ENCODE measurements around the gene COQ2. TPM values are rescaled to one million over a fixed set of nuclear protein-coding genes. Genes with fewer than 3 reads are reported as not detected.
"Not testable (repeated sequence)": the region's sequence is repeated elsewhere in the genome, so short reads cannot be mapped to it uniquely, and the experiment has no call there.

COQ2 gene
- total RNA-seq, 1 donor from 2014 or later = 23.7 TPM

DNA sequence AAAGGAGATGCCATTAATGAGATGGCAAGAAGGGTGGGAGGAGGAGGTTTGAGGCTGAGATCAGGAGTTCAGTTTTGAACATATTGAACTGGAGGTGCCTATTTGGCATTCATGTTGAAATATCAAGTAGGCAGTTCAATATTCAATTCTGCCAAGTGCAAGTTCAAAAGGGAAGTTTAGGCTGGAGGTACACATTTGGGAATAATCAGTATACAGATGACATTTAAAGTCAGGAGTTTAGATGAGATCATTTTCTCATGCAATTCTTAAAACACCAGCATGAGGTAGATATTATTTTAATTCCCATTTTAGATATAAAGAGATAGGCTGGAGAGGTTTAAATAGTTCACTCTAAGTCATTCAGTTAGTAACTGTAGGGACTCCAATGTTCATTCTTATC is 26.1 kb downstream of the COQ2 start:
- intact Hi-C loops (cut with DNase I) = no loop called here
- ATAC-seq (ENCODE audit: poor library complexity) (no peak), DNase-seq (no peak)

DNA sequence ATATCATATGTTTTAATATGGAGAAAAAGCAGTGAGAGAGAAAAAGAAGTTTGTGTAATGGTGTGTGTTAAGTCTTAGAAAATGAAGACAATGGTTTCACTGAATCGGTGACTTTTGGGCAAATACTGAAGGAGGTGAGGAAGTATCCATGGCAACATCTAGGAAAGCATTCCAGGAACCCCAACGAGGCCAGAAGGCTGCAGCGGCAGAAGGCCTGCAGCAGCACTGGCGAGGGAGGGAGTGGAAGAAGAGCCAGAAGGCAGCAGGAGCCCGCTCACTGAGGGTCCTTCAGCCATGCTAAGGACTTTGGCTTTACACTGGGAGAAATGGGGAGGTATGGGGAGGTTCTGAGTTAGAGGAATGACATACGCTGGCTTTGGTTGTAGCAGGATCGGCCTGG is 26.8 kb downstream of the COQ2 start:
- no peak for DNase-seq
- intact Hi-C loops (cut with DNase I) = no loop called here
- no peak for ATAC-seq (ENCODE audit: poor library complexity)

DNA sequence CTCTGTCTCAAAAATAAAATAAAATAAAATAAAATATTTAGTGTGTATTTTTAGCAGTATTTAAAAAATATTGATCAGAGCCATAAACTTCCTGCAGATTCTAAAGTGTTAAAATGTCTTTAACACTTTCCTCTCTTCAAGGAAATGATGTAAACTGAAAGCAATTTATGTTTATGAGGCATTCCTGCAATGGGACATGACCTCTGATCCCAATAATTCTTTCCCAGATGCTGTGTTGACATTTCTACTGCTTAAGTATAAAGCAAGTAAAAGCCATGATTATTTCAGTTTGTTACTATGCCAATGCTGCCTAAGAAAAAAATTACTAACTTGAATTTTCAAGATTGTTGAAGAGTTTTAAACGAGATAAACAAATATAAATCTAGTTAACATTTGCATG is 29.0 kb downstream of the COQ2 start:
- ATAC-seq (ENCODE audit: poor library complexity) (no peak), DNase-seq (no peak)
- intact Hi-C loops (cut with DNase I) = no loop called here

DNA sequence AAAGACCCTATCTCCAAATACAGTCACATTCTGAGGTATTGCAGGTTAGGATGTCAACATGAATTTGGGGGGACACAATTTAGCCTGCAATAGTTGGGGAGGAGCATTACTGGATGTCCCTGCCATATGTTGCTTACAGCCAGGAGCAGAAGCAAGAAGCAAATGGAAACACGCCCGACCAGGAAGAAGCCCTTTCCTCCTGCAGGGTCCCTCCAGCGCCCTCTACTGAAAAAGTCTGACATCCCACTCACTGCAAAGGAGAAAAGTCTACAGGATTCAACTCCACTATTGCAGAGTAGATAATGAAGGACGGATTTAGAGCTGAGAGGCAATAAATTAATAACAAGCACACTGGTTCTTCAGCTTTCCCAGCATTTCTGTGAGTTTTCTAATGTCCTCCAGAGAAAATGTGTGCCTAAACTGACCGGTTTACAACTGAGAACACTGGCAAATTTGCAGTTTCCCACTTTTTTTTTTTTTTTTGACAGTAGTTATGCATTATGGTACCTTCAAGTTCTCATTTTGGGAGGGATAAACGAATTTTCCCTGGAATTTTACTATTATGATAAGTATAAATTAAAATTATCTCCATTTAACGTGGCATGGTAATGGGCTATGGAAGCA is 31.7 kb downstream of the COQ2 start:
- intact Hi-C loops (cut with DNase I) = no loop called here
- ATAC-seq (ENCODE audit: poor library complexity) (peak; percentile 58), DNase-seq (no peak)

DNA sequence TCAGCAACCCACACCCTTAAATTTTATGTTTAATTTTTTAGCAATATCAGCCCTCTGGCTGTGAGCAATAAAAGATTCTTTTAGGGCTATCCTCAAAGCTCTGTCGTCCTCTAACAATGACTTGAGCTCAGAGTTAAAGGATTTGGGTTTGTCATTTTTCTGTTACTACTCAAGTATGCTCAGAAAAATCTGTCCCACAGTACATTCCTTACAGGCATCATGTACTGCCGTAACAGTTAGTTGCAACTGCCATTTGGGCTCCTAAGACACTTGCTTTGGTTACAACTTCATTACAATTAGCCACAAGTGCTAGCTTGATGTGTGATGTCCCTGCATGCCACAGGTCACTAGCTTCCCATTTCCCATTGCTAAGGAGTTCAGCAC is 33.2 kb downstream of the COQ2 start:
- intact Hi-C loops (cut with DNase I) = no loop called here
- DNase-seq (no peak), ATAC-seq (ENCODE audit: poor library complexity) (no peak)

DNA sequence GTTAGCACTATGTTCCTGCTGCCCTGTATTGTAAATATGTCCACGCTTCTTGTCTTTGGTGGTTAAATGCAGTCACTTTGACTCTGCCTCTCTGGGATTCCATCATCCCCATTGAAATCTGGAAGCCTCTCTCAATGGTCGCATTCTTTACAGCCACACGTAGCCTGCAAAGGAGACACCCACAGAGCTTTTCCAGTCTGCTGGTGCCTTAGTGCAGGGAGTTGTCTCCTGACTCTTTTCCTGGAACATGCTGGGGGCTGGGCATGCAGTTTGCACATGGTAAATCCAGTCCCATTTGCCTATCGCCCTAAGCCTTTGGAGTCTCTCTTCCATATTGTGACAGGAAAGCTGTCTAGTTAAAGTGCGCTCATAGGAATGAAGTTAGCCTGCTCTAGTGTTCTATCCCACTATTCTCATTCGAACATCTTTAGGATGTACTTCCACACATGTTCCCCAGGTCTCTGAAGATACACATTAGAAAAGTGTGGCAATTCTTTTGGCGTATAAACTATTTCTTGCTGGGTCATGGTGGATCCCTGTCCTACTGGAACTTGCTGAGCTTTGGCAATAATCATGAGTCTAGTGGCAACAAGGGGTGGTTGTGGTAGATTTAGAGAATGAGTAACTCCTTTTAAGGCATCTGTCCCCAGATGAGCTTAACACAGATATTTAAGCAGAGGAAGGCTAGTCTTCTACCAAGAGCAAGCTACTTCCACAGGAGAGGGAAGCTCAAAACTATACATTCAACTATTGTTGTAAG is 33.7 kb downstream of the COQ2 start:
- ATAC-seq (ENCODE audit: poor library complexity) (no peak), DNase-seq (no peak)
- intact Hi-C loops (cut with DNase I) = no loop called here

DNA sequence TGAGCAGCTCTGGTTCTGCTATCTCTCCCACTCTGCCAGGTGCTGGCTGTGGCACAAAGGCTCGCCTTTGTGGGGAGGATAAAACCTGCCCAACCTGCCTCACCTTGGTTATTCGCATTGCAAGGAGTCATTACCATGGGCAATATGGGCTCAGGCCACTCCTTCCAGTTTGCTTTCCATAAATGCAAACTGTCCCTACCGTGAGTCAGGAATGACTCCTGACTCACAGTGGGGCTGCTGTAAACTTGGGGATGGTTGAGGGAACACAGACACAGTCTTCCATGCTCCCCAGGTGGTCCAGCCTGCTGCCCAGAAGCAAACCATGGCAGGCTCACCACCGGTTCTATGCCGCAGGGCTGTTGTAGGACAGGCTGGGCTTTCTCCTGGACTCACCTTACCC is 36.1 kb downstream of the COQ2 start:
- intact Hi-C loops (cut with DNase I) = no loop called here
- ATAC-seq (ENCODE audit: poor library complexity) (no peak), DNase-seq (no peak)

DNA sequence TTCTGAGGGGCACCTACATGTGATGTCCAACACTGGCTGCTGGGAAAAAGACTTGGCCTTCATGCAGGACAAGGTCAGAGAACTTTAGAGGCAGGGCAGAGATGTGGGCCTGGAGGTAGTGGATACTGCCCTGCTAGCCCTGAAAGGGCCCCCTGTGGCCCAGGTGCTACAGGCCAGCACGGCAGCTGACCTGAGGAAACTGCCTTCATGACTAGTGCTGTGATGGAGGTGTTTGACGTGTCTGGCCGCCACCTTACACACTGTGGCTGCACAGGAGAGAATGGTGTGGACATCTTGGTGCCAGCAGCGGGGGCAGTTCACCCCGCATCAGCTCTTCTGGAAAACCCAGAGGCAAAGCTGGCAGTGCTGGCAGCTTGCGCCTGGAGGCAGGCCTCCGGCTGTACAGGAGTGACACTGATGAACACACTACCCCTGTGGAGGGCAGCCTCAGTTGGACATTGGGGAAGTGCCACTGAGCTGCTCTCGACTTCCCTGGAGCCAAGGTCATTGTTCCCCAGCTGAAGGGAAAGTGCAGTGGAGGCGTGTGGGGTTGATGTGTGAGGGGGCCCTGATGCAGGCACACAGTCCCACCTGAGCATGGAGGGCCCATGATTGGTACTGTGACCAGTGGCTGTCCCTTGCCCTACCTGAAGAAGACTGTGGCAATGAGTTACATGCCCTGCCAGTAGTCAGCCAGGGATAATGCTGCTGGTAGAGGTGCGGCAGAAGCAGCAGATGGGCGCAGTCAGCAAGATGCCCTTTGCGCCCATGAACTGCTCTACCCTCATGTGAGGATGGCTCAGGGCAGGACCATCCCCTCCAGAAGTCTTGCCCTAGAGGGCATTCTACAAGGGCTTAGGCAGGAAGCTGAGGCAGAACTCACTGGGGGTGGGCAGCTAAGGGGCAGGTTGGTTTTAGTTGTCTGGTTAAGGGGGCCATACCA is 36.9 kb downstream of the COQ2 start:
- intact Hi-C loops (cut with DNase I) = no loop called here
- ATAC-seq (ENCODE audit: poor library complexity) (peak; percentile 18), DNase-seq (no peak)

DNA sequence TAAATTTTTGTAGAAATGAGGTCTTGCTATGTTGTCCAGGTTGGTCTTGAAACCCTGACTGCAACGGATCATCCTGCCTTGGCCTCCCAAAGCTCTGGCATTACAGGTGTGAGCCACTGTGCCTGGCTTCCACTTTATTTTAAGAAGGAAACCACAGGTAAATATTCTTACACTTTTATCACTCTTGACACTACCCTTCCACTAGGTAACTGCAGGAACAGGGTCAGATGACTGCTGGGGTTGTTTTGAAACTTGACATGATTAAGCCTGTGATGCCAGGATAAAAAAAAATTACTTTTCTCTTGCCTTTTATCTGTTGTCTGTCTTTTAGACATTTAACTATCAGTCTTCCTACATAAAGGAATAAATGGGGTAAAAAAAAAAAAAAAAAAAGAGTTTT is 43.5 kb downstream of the COQ2 start:
- ATAC-seq (ENCODE audit: poor library complexity) = no peak

DNA sequence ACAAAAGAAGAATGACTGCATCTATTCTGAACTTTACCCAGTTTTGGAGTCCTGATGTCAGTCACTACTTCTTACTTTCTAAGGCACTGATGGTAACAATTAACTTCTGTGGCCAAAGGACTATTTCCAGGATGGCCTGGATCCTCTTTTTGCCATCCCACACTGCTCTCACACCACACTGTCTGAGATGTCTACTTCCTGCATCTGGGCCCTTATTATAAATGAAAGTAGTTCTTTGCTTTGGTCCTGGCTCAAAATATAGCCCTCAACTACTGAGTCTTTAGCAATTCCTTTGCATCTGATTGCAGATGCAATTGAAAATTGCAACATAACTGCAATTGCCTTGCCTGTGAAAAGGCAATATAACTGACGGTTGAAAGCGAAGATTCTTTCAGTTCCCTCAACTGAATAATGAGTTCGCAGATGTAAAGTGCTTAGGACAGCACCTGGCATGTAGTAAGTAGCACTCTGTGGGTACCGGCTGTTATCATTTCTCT is 44.2 kb downstream of the COQ2 start:
- intact Hi-C loops (cut with DNase I) = no loop called here
- ATAC-seq (ENCODE audit: poor library complexity) (peak; percentile 45), DNase-seq (no peak)

More for the DNA sequence above, 43.5 kb downstream of the COQ2 start:
- DNase-seq = no peak
- intact Hi-C loops (cut with DNase I) = no loop called here

DNA sequence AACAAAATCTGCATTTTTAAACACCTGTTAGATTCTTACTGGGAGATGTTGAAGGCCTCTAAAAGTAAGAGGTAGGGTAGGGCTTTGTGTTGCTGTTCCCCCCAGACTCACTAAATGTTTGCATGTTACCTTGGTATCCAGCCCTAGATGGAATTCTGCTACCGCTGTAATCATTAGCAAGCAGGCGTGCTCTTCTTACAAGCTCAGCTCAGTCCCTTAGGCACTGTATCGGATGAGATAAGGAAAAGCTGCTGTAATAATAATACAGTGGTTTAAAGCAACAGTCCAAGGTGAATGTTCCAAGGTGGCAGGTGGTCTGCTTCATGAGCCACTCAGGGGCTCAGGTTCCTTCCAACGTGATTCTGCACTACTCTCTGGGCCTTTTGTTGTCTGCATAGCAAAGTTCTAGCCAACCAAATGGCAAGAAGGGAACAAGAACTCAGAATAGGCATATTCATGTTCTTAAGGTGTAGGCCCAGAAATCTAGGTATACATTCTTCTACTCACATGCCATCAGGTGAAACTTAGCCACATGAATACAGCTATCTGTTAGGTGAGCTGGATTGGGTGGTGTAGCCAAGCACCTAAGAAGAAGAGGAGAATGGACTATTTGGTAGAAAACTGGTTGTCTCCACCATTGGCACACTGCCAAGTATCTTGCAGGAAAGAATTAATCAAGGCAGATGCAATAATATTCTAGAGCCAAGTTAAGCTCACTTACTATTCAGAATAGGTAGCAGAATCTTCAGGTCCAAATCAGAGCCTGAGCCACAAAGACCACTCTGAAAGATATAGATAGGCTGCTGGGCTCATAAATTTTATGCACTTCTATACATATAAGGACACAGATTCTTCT is 46.0 kb downstream of the COQ2 start:
- intact Hi-C loops (cut with DNase I) = no loop called here
- ATAC-seq (ENCODE audit: poor library complexity) = no peak
- no peak for DNase-seq

DNA sequence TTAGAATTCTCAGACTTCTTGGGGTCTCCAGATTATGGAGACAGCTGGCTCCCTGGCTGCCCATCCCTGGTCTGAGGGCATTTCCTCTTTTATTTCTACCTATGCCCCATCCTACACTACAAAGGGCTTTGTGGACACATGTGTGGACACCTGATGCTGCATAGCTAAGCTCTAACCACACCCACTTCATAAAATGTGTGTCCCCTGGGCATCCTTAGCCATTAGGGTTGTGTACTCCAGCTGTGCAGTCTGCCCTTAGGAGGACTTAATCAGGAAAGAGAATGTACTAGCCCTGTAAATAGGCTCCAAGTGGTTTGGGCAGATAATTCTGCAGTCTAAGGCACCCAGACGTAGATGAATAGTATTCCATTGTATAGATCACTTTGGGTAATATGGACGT is 47.0 kb downstream of the COQ2 start:
- DNase-seq = no peak
- intact Hi-C loops (cut with DNase I) = no loop called here
- ATAC-seq (ENCODE audit: poor library complexity) = no peak

DNA sequence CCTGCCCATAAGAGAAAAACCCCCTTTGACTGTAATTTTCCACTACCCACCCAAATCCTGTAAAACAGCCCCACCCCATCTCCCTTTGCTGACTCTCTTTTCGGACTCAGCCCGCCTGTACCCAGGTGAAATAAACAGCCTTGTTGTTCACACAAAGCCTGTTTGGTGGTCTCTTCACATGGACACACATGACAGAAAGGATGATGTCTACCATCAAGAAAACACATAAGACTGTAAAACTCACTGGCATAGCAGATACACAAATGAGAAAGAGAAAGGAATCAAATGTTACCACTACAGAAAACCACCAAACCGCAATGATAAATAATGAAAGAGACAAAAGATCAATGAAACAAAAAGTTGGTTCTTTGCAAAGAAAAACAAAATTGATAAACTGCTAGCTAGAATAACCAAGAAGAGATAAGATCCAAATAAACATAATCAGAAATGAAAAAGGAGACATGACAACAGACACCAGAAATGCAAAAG is 48.9 kb downstream of the COQ2 start:
- DNase-seq; ATAC-seq (ENCODE audit: poor library complexity); intact Hi-C loops (cut with DNase I): not testable (repeated sequence)

DNA sequence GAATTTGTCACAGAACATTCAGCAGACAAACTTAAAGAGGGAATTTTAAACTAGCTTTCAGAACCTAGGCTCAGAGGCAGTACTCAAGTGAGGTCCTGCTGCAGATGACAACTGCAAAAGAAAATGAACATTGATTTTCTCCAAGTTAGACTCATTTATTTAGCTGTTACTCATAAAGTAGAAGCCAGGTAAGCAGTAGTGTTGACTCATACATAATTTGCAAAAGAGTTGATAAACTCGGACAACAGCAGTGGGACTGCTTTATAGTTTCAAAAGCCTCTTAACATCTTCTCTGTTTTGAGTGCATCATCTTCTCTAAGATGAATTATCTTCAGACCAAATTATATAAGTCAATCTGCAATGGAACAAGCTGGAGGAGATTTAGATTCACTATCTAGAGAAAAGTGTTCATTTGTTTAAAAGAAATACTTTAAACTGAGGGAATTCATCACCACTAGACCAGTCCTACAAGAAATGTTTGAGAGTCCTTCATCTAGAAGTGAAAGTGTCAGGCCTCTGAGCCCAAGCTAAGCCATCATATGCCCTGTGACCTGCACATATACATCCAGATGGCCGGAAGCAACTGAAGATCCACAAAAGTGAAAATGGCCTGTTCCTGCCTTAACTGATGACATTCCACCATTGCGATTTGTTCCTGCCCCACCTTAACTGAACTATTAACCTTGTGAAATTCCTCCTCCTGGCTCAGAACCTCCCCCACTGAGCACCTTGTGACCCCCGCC is 49.5 kb downstream of the COQ2 start:
- ATAC-seq (ENCODE audit: poor library complexity) (no peak), DNase-seq (no peak)
- intact Hi-C loops (cut with DNase I) = no loop called here

DNA sequence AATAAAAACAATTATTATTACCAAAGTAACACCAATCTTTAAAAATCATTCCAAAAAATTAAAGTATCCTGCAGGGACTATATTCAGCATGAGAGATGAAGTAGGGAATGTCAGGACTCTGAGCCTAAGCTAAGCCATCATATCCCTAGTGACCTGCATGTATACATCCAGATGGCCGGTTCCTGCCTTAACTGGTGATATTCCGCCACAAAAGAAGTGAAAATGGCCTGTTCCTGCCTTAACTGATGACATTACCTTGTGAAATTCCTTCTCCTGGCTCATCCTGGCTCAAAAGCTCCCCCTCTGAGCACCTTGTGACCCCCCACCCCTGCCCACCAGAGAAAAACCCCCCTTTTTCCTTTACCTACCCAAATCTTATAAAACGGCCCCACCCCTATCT is 50.2 kb downstream of the COQ2 start:
- intact Hi-C loops (cut with DNase I); ATAC-seq (ENCODE audit: poor library complexity); DNase-seq: not testable (repeated sequence)

DNA sequence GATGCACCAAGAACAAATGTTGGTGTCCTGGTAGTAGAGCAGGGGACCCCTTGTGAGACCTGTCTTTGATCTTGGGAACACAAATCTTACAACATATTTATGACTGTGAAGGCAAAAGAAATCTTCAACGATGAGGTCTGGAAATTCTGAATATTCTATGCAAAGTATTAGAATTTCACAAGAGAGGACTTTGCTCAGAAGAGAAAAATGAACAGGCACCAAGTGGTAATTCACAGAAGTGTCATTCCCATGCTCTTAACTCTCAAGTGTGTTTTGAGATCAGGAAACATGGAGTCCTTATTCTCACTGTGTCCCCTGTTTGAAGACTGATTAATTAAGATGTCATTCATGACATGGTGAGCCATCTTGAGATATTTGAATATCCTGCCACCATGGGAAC is 52.5 kb downstream of the COQ2 start:
- ATAC-seq (ENCODE audit: poor library complexity) (no peak), DNase-seq (no peak)
- intact Hi-C loops (cut with DNase I) = no loop called here

DNA sequence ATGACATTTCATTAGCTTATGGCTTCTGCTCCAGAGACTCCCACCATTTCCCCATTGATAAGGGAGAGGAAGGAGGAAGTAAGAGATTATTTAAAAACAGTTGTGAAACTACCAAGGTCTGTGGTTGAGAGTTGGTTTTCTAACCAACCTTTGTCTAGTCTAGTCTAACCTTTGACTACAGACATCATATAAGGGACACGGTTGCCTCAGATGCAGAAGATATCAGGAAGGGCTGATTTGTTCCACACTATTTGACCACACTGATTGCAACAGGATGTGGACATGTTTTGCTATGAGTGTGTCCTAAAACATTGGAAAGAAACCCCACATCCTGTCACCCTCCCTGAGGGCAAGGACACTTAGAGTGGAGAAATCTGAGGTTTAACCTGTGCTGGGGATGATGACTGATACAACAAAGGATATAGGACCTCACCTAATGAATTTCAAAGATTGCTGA is 53.0 kb downstream of the COQ2 start:
- ATAC-seq (ENCODE audit: poor library complexity) (no peak), DNase-seq (no peak)
- intact Hi-C loops (cut with DNase I) = no loop called here

DNA sequence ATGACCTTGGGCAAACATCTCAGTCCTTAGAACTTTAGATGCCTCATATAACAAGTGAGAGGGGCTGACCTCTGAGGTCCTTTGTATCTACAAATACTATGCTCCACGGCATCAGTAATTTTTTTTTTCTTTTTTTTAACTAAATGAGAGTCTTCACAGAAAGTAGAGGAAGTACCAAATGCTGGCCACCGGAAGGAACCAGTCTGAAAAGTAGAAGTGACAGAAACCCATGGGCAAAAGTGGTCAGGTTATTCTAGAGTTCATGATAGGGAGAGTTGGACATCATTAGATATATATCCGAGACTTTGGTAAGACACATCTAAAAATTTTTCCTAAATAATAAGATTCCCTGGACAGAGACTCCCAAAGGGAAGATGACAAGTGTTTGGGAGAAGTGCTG is 53.7 kb downstream of the COQ2 start:
- no peak for ATAC-seq (ENCODE audit: poor library complexity)
- no peak for DNase-seq
- intact Hi-C loops (cut with DNase I) = no loop called here
